H7 (cell line): ENCODE results near the gene DPP4. TPM values are rescaled to one million over a fixed set of nuclear protein-coding genes. Genes with fewer than 3 reads are reported as not detected.
"Not testable (repeated sequence)": the region's sequence is repeated elsewhere in the genome, so short reads cannot be mapped to it uniquely, and the experiment has no call there.

Experiments used
- DNase-seq: peaks from one replicate; pipeline ENCODE4 v3.0.0; 2012
- H3K27me3 ChIP-seq: 2 replicates; pipeline ENCODE4 v1.6.0; 2011; ENCODE audit warnings: mild to moderate bottlenecking, low read length; ENCODE audit not compliant: control insufficient read depth, insufficient read depth
- H3K36me3 ChIP-seq: replicated peaks from 2 replicates; pipeline ENCODE4 v1.5.1; 2011; ENCODE audit warnings: low read length; ENCODE audit not compliant: control insufficient read depth, insufficient read depth
- H3K4me3 ChIP-seq: 2 replicates; pipeline ENCODE4 v1.5.1; 2011; ENCODE audit warnings: low read depth, mild to moderate bottlenecking, control low read depth, low read length, moderate library complexity; ENCODE audit not compliant: insufficient read depth
- total RNA-seq: library from RNA; depleted of rRNA; stranded (reverse); fragments of >200 nt; shearing (Covaris generic); gene quantifications from 2 replicates; pipeline ENCODE4 v1.2.3, GENCODE V29; 2014

The DPP4 gene
- total RNA-seq, 1 experiment from 2014 or later = 4.3 TPM

DNA sequence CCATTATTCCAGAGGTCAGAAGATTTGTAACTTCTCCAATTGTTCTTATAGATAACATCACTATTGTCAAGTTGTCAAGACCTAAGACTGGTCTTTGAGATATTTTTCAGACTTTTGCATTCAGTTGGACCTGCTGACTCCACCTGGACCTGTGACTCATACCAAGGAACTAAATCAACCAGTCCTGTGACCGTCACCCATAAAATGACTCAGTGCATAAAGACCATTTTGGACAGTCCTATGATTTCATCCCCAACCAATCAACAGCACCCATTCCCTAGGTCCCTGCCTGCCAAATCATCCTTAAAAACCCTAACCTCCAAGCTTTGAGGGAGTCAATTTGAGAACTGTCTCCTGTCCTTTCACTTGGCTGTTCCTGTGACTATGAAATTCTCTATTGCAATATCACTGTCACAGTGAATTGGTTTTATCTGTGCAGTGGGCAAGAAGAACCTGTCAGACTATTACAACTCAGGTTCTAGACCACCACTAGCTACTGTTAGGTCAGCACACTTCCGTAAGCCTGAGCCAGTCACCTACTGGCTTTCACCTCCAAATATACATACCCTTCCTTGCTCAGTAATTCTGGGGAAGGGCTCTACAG, 17.1 kb downstream of the DPP4 start:
- Histone ChIP-seq H3K36me3 (no peaks in the 10 kb centered on the region), H3K4me3 (no peak overlapping the region), H3K27me3 (no peaks in the 10 kb centered on the region)
- no peak for DNase-seq

DNA sequence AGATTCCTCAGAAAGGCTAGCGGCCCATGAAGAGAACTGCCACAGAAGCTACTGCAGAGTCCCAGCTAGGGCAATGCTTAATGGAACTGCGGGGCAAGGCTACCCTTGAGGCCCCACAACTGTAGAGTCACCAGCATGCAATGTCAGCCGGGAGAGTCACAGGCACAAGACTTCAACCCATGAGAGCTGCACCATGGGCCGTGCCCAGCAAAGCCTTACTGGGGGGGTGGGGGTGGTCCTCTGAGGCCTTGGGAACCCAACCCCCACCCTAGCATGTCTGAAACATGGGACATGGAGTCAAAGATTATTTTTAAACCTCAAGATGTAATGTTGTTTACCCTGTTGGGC, 20.2 kb downstream of the DPP4 start:
- Histone ChIP-seq H3K36me3 (no peaks in the 10 kb centered on the region), H3K27me3 (no peaks in the 10 kb centered on the region), H3K4me3 (no peak overlapping the region)
- no peak for DNase-seq

DNA sequence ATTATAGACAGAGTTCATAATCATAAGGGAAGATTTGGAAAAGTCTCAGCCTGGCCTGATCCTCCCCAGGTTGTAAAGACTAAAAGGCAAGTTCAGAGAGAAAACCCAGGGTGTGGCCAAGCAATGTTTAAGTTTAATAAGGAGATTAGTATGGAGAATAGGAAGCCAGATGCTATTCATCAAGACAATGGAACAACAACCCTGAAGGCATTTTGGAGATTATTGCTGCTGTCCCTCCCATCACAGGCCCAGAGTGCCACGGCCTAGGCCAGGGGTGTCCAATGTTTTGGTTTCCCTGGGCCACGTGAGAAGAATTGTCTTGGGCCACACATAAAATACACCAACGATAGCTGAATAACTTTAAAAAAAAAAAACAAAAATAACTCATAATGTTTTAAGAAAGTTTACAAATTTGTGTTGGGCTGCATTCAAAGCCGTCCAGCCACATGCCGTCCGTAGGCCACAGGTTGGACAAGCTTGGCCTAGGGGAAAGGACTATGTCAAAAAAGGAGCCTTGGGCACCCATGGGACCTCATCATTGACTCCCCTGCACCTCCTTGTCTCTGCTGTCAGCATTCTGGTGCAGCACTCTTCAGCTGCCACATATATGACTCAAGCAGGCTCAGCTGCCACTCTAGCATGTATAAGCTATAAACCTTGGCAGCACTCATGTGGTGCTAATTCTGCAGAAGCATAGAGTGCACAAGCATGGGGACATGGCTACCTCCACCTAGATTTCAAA, 20.8 kb downstream of the DPP4 start:
- no peak overlapping the region for H3K4me3 ChIP-seq
- no peaks in the 10 kb centered on the region for H3K27me3 ChIP-seq
- no peak for DNase-seq
- no peaks in the 10 kb centered on the region for H3K36me3 ChIP-seq

DNA sequence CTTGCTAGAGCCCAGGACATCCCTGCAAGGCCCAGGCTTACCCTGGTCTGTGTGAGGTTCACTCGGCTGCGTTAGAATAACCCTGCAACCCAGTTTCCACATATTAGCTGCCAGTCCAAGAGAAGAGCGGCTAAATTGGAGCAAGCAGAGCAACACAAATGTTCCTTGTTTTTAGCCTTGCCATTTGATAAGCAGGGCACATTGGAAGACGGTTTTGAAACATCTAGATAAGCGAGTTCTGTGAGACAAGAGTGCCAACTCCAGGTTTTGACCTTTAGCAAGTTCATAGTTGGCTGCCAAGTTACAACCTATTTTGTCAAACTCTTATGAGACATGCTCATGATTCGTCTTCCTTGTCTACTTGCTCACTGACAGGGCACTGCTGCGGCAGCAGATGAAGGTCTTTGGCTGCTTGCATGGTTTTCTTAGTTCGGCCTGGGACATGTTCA, 23.5 kb downstream of the DPP4 start:
- Histone ChIP-seq H3K36me3 (no peaks in the 10 kb centered on the region), H3K27me3 (no peaks in the 10 kb centered on the region), H3K4me3 (no peak overlapping the region)
- DNase-seq = no peak

DNA sequence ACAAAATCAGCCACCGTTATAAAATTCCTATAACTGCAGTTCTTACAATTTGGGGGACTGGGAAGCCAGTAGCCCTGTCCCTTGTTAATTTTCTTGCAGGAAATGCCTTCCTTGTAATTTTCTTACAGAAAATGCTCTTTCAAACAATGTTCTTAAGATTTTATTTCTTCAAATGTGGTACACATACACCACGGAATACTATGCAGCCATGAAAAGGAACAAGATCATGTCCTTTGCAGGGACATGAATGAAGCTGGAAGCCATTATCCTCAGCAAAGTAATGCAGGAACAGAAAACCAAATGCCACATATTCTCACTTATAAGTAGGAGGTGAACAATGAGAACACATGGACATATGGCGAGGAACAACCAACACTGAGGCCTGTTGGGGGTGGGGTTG, 24.9 kb downstream of the DPP4 start:
- not testable (repeated sequence) for H3K36me3 ChIP-seq, H3K27me3 ChIP-seq, H3K4me3 ChIP-seq, DNase-seq

DNA sequence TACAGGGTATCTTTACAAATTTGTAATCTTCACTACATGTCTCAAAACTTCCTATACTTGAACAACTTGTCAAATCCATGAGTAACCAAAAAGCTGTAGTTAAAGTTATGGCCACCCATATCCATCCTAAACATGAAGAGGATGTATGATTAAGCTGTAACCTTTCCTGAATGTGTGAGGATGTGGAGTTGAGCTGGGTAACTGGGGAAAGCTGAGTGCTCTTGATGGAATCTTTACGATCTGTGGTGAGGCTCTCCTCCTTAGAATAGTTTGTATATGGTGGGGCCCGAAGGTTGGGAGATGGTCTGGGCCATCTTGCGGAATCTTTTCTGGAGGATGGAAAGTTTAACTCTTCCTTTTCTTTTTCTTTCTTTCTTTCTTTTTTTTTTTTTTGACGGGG, 29.4 kb downstream of the DPP4 start:
- no peak for DNase-seq
- H3K27me3 ChIP-seq = no peaks in the 10 kb centered on the region
- H3K36me3 ChIP-seq = no peaks in the 10 kb centered on the region
- no peak overlapping the region for H3K4me3 ChIP-seq

DNA sequence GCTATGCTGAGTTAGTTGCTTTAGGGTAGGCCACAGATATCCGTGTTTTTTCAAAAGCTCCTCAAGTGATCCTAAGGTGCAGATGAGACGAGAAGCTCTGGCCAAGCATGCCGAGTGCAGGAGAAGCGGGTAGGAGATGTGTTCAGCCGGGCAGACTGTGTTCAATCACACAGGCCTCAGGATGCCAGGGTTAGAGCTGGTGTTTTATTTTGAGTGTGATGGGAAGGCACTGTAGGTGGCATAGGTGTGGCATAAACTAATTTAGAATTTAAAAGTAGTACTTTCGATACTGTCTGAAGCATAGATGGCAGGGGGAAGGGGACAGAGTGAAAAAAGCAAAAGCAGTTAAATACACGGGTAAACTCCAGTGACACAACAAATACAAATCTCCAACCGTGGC, 30.9 kb downstream of the DPP4 start:
- Histone ChIP-seq H3K4me3 (no peak overlapping the region), H3K36me3 (no peaks in the 10 kb centered on the region), H3K27me3 (no peaks in the 10 kb centered on the region)
- DNase-seq = no peak

DNA sequence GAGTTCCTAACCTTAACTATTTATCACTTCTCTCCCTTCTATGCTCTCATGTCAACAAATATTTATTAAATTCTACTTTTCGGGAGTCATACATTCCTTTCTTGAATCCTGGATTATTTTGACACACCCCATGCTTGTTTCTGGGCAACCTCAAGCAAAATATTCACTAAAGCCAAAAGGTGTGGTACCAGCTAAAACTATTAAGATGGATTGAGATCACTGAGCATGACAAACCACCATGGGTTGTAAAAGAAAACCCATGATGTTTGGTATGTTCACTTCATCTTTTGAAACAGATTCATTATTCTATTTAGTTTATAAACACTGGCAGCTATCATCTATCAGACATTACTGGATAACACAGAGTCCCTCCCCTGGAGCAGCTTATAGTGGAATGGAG, 32.5 kb downstream of the DPP4 start:
- H3K4me3 ChIP-seq = no peak overlapping the region
- no peak for DNase-seq
- H3K36me3 ChIP-seq = no peaks in the 10 kb centered on the region
- no peaks in the 10 kb centered on the region for H3K27me3 ChIP-seq

DNA sequence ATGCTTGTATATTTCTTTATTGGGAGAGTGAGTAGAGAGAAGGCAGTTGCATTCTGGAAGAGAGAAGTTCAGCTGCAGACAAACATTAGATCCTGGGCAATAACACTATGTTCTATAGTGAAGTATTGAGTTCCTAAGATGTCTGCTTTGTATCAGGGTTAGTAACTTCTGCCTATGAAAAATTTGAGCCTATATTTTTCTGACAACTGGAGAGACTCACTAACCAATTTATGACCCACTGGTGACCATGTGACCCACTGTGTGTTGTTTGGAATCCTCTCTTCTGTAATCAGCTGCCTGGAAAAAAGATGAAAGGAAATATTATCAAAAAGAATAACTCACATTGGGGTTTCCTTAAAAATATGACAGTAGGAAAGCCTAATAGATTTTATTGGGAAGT, 35.3 kb downstream of the DPP4 start:
- Histone ChIP-seq H3K27me3 (no peaks in the 10 kb centered on the region), H3K4me3 (no peak overlapping the region), H3K36me3 (no peaks in the 10 kb centered on the region)
- no peak for DNase-seq

DNA sequence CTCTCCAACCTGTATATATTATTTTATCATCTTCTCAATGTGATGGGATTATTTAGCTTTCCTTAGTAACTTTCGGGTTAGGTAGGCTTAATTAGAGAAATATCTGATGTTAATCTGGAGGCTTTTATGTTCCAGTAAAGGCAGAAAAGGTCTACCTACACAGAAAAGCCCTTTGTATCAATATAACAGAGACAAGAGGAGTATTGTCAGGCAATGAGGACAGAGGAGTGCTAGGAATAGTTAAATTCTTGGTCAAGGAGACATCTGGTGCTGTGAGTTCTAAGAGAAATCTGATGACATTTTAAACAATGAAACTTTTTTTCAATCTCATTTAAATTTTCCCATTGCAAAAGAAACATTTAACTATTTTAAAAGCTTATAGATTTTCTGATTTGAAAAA, 36.1 kb downstream of the DPP4 start:
- Histone ChIP-seq H3K36me3 (no peaks in the 10 kb centered on the region), H3K4me3 (no peak overlapping the region)
- no peak for DNase-seq

DNA sequence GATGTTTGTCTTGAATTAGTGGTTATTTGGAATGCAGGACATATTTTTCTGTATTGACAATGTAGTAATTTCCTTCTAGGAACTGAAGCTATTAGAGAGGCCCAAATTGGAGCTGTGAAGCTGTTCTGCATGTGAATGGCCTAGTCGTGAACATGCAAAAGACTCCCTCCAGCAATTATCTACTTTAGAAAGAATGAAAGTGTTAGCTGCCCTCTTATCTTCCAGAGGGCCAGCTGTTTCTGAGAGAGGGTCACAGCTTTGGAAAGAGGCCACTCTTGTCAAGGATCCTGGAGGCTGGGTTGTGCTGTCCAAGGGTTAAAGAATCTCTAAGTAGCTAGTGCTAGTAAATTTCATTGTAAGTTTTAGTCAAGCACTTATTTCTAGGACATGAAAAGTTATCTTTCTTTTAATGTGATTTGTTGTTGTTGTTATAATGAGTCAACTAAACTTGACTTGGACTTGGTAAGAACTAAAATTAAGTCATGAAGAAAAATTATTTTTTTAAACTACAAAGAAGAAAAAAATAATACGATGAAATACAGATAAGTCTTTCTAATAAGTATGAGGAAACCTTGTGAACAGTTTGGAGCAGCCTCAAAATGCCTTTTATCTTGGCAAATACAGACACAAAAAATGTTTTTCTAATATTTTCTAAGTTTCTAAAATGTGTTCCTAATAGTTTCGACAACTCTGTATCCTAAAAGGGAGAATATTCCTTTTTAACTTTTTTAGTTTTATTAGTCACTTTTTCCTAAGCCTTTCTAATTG, 36.8 kb downstream of the DPP4 start:
- peak; percentile 36 for DNase-seq
- Histone ChIP-seq H3K27me3 (no peaks in the 10 kb centered on the region), H3K4me3 (no peak overlapping the region), H3K36me3 (no peaks in the 10 kb centered on the region)

More for the DNA sequence above, 36.1 kb downstream of the DPP4 start:
- no peaks in the 10 kb centered on the region for H3K27me3 ChIP-seq

DNA sequence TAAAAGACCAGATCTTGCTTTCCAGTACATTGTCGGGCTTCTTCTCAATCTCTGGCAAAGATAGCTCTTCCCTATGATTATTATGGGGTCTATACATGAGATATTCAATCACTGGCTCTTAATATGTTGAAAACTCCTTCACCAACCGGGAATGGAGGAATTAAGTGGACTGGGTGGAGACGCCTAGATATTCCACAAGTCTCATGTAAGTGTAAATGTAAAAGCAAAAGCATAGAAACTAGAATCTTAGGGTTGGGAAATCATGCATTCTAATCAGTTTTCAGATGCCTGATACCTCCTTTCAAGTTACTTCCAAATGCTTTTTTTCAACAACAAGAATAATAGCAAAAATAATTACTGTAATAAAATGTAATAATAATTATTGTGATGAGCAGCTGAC, 38.0 kb downstream of the DPP4 start:
- no peaks in the 10 kb centered on the region for H3K27me3 ChIP-seq
- no peak overlapping the region for H3K4me3 ChIP-seq
- DNase-seq = no peak
- H3K36me3 ChIP-seq = no peaks in the 10 kb centered on the region

DNA sequence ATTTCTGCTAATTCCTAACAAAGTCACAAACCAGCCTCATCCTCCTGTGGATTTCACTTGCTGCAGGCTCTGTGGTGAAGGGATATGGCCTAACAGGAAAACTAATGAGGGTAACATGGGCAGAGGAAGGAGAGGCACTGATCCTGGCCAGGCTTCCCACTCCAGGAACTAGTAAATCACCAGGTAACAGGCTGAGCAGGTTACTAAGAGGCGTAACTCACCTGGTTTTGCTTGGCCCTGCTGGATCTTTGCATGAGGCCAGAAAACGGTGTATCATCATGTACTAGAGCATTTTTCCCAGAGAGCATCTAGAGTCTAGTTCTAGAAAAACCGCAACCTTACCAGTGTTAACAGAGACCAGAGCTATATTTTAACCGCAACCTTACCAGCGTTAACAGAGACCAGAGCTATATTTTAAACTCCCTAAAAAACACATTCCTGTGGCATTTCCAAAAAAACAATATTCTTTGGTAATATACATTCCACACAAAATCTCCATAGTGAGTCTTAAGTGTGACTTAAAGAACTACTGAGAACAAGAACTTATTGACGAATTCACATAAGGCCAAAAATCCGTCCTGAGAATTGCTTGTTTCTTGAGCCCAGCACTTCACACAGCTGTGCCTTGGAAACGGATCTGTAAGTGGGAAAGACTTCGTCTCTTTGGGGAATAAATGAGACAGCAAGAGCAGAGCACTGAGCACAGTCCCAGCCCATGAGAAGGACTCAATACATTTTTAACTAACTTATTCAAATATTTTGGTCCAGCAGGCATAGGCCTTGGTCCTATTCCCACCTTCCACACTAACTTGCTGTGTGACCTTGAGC, 43.4 kb downstream of the DPP4 start:
- Histone ChIP-seq H3K27me3 (no peaks in the 10 kb centered on the region), H3K36me3 (no peaks in the 10 kb centered on the region), H3K4me3 (no peak overlapping the region)
- no peak for DNase-seq

DNA sequence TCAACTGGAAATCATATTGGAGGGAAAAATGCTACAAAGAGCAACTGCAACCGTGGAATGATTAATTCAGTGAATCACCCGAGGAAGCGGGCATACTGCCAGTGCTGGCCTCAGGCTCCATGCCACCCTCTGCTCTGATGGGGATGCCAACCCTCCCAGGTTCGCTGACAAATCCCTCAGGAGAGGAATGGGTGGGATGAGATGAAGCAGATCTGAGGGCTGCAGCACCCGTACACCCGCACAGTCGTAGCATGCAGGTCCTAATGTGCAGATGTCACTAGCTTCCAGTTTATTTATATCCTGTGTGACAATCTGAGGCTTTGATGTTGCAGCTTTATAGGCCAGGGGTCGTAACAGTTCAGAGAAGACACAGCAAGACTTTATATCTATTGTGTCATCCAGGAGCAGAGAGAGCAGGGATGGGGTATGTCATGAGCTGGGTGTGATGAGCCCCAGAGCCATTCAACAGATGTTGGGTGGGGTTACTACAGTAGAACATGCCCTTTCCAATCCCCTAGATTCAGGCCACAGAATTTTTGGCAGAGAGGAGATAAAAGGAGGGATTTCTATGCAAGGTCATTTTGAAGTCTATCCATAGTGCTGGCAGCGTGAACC, 44.6 kb downstream of the DPP4 start:
- Histone ChIP-seq H3K27me3 (no peaks in the 10 kb centered on the region), H3K36me3 (no peaks in the 10 kb centered on the region), H3K4me3 (no peak overlapping the region)
- no peak for DNase-seq
